SH-SY5Y (cell line): Measurements from ENCODE around the gene ZNF664.

Experiments
- GATA2 ChIP-seq: IDR thresholded peaks from 2 replicates; pipeline ENCODE4 v1.6.1; 2011; ENCODE audit warnings: mild to moderate bottlenecking, low read depth, low read length
- GATA3 ChIP-seq: IDR thresholded peaks from 2 replicates; pipeline ENCODE4 v1.6.1; 2011; ENCODE audit warnings: low read depth, mild to moderate bottlenecking, low read length, moderate library complexity

DNA sequence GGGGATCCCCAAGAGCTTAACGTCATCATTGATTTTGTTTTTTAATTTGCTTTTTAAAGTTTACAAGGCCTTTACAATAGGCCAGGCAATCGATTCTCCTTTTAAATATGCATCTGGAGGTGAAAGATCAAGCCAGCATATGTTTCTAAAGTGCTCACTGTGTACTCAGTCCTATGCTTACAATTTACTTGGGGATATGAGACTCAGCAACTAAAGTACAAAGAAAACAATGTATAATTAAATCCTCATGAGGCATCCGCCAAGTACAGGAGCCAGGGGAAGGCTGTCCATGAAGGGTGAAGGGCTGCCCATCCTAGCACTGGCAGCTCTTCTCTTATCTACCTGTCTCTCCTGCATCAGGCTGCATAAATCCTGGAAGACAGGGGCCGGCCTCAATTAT lies 12.2 kb upstream of the ZNF664 start:
- TF ChIP-seq GATA2: no peak
- TF ChIP-seq GATA3: no peak
